HFFc6 (cell line): Measurements from ENCODE around the gene ADH5. TPM values are rescaled to one million over a fixed set of nuclear protein-coding genes. Genes with fewer than 3 reads are reported as not detected.
"Not testable (repeated sequence)": the region's sequence is repeated elsewhere in the genome, so short reads cannot be mapped to it uniquely, and the experiment has no call there.

ENCODE experiments used
- DNase-seq: peaks from one replicate; pipeline ENCODE4 v3.0.0-alpha.2; 2018
- H3K27ac Mint-ChIP-seq: 2 replicates; pipeline ENCODE4 v1.8.0; 2020; ENCODE audit warnings: mild to moderate bottlenecking, mixed read lengths
- H3K27me3 Mint-ChIP-seq: 2 replicates; pipeline ENCODE4 v1.8.0; 2021; ENCODE audit warnings: mild to moderate bottlenecking, moderate library complexity, mixed read lengths; ENCODE audit not compliant: insufficient read depth
- H3K36me3 Mint-ChIP-seq: 2 replicates; pipeline ENCODE4 v1.8.0; 2021; ENCODE audit warnings: low read depth, mixed read lengths
- H3K4me1 Mint-ChIP-seq: 2 replicates; pipeline ENCODE4 v1.8.0; 2020; ENCODE audit warnings: low read depth, mixed read lengths
- H3K4me3 Mint-ChIP-seq: 2 replicates; pipeline ENCODE4 v1.8.0; 2020; ENCODE audit warnings: mild to moderate bottlenecking, moderate library complexity, mixed read lengths
- H3K9me3 Mint-ChIP-seq: 2 replicates; pipeline ENCODE4 v1.8.0; 2020; ENCODE audit warnings: mild to moderate bottlenecking, mixed read lengths
- total RNA-seq, 6 experiments: library from RNA; stranded (reverse); fragmentation: NEBNext Ultra II Directional; extraction: Animal tissue kit (Norgen Biotek cat#: 25700); gene quantifications; 2 replicates in 1 of 6; 3 replicates in 5 of 6; pipeline ENCODE4 v1.2.3, GENCODE V29; 2021
- TF ChIP-seq, protein P1 (sequence below): fragments of 200-600 bp; sonication (generic); IDR thresholded peaks from 2 replicates; pipeline ENCODE4 v1.5.0; 2021; ENCODE audit warnings: antibody characterized with exemption, mild to moderate bottlenecking

Gene ADH5
- total RNA-seq, 6 experiments from 2014 or later: 193 to 211 (median 205) TPM

DNA sequence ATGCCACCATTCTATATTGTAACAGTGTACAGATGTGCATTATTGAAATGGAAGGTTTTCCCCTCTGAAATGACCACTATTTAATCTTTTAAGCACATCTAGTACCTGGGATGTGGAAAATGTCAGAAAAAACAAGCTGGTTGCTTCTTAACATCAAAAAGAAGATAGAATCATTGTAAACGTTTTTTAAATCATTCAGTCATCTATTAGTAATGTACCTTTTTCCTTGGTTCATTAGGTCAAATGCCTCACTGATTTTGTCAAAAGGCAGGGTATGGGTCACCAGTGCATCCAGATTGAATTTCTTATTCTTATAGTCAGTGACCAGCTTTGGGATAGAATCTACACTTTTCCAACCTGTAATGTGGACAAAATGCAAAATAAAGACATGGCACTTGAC, 37.8 kb upstream of the ADH5 start:
- H3K27me3 Mint-ChIP-seq: no peaks in the 10 kb centered on the region; the same call in 1 of the 2 replicates

DNA sequence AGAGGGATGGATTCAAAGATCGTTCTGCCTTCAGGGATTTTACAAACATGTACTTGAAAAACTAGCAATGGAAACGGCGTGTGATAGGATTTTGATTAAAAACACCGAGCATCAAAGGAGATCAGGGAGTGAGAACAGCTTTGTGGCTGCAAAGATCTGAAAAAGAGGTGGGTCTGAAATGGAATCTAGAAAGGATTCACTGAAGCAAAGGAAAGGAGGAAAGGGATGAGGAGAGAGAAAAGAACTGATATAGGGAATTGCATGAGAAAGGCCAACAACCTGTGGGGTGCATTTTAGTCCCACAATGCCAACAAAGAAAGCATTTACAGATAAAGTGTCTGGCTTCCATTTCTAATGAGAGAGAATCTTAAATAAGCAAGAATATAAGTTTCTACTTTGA, 32.4 kb upstream of the ADH5 start:
- H3K27ac Mint-ChIP-seq: no peak overlapping the region; the same call in 1 of the 2 replicates
- no peak for DNase-seq
- H3K9me3 Mint-ChIP-seq: no peaks in the 10 kb centered on the region
- TF ChIP-seq, protein P1, sequence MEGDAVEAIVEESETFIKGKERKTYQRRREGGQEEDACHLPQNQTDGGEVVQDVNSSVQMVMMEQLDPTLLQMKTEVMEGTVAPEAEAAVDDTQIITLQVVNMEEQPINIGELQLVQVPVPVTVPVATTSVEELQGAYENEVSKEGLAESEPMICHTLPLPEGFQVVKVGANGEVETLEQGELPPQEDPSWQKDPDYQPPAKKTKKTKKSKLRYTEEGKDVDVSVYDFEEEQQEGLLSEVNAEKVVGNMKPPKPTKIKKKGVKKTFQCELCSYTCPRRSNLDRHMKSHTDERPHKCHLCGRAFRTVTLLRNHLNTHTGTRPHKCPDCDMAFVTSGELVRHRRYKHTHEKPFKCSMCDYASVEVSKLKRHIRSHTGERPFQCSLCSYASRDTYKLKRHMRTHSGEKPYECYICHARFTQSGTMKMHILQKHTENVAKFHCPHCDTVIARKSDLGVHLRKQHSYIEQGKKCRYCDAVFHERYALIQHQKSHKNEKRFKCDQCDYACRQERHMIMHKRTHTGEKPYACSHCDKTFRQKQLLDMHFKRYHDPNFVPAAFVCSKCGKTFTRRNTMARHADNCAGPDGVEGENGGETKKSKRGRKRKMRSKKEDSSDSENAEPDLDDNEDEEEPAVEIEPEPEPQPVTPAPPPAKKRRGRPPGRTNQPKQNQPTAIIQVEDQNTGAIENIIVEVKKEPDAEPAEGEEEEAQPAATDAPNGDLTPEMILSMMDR: no peak
- H3K4me3 Mint-ChIP-seq: no peak overlapping the region
- H3K36me3 Mint-ChIP-seq: no peaks in the 10 kb centered on the region
- peaks cover 7% of the 10 kb centered on the region; the same call in 1 of the 2 replicates for H3K4me1 Mint-ChIP-seq
- no peaks in the 10 kb centered on the region; the same call in 1 of the 2 replicates for H3K27me3 Mint-ChIP-seq

More for the DNA sequence above, 37.8 kb upstream of the ADH5 start:
- Mint-ChIP-seq H3K36me3 (0 out of 2 replicates have a peak, but pooled peaks cover 4% of the 10 kb centered on the region), H3K9me3 (peaks cover 7% of the 10 kb centered on the region), H3K27ac (no peak overlapping the region), H3K4me3 (no peak overlapping the region), H3K4me1 (no peaks in the 10 kb centered on the region)
- TF ChIP-seq, protein P1: no peak
- DNase-seq: no peak

DNA sequence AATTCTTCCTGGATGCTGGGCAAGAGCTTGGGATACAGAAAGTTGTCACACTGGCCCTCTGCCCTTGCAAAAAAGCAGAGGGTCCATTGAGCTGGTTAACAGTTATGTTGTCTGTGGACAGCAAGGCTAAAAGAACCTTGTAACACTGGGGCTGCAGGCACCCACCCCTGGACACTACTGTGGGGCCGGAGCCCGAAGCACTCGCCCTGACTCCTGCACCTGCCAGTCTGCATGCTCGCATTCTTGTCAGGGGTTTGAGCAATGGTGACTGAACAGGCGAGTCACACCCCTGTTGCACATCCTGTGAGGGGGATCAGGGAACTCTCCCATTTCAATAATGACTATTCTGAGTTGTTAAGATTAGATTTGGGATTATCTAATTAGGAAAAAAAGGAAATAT, 31.9 kb upstream of the ADH5 start:
- no peaks in the 10 kb centered on the region for H3K36me3 Mint-ChIP-seq
- no peaks in the 10 kb centered on the region; the same call in 1 of the 2 replicates for H3K27me3 Mint-ChIP-seq
- peaks cover 7% of the 10 kb centered on the region; the same call in 1 of the 2 replicates for H3K4me1 Mint-ChIP-seq
- no peak overlapping the region for H3K27ac Mint-ChIP-seq
- TF ChIP-seq, protein P1: no peak
- DNase-seq: no peak
- no peaks in the 10 kb centered on the region for H3K9me3 Mint-ChIP-seq
- H3K4me3 Mint-ChIP-seq: no peak overlapping the region

DNA sequence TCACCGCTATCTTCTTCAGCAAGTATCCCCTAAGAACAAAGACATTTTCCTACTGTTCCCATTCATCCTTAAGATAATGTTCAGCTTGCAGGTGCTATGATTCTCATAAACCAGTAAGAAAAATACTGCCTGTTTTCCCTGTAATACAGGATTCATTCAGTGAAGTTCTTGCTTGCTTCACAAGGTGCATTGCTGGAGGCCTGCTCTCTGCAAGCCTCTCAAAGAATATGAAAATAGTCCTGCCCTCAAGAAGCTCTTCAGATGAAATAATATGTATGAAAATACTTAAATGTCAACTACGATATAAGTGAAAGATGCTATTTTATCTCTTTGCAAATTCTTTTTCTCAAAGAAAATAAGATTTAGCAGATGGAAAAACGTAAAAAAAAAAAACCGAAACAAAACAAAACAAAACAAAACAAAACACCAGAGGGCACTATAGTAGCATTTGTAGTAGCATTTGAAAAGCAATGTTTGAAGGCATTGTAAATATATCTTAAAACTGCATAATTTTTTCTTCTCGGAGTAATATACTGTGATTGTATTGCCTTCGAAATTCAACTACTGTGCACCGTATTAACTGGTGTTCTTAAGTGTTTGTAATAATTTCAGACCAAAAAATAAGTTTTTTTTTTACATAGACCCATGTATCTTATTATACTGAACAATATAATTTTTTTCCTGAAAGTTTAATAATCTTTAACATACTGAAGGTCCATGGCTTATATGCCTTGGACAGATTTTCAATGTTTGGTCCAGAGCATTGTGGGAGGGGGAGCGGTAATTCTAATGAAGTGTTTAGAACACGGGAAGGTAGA, 29.5 kb upstream of the ADH5 start:
- no peak overlapping the region for H3K27ac Mint-ChIP-seq
- H3K27me3 Mint-ChIP-seq: no peaks in the 10 kb centered on the region; the same call in 1 of the 2 replicates
- peak overlapping the region; percentile 67 for H3K4me3 Mint-ChIP-seq
- no peak for DNase-seq
- H3K4me1 Mint-ChIP-seq: peaks cover 7% of the 10 kb centered on the region; the same call in 1 of the 2 replicates
- H3K9me3 Mint-ChIP-seq: no peaks in the 10 kb centered on the region
- H3K36me3 Mint-ChIP-seq: no peaks in the 10 kb centered on the region
- TF ChIP-seq, protein P1: peak; percentile 81

DNA sequence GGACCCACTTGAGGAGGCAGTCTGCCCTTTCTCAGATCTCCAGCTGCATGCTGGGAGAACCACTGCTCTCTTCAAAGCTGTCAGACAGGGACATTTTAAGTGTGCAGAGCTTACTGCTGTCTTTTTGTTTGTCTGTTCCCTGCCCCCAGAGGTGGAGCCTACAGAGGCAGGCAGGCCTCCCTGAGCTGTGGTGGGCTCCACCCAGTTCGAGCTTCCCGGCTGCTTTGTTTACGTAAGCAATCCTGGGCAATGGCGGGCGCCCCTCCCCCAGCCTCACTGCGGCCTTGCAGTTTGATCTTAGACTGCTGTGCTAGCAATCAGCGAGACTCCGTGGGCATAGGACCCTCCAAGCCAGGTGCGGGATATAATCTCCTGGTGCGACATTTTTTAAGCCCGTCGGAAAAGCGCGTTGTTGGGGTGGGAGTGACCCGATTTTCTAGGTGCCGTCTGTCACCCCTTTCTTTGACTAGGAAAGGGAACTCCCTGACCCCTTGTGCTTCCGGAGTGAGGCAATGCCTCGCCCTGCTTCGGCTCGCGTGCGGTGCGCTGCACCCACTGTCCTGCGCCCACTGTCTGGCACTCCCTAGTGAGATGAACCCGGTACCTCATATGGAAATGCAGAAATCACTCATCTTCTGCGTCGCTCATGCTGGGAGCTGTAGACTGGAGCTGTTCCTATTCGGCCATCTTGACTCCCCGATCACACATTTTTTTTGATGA, 28.7 kb upstream of the ADH5 start:
- not testable (repeated sequence) for H3K27ac Mint-ChIP-seq

DNA sequence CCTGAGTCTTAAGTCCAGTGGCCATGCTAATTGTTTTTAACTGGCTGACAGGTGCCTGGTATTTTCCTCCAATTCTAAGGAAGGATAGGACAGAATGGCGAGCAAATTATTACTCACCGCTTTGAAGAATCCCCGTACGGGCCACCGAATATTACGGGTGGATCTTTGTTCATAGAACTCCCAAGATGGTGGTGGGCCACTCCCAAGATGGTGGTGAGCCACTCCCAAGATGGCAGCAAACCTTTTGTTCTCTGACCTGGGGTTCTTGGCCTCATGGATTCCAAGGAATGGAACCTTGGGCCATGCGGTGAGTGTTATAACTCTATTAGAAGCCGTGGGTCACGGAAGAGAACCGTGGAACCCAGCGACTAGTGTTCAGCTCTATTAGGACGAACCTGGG, 20.7 kb upstream of the ADH5 start:
- H3K27ac Mint-ChIP-seq, H3K36me3 Mint-ChIP-seq, H3K4me3 Mint-ChIP-seq: not testable (repeated sequence)

More for the DNA sequence above, 28.7 kb upstream of the ADH5 start:
- not testable (repeated sequence) for H3K36me3 Mint-ChIP-seq, H3K4me1 Mint-ChIP-seq, H3K4me3 Mint-ChIP-seq, H3K27me3 Mint-ChIP-seq, H3K9me3 Mint-ChIP-seq, DNase-seq

More for the DNA sequence above, 20.7 kb upstream of the ADH5 start:
- not testable (repeated sequence) for H3K9me3 Mint-ChIP-seq, H3K27me3 Mint-ChIP-seq, H3K4me1 Mint-ChIP-seq, DNase-seq
